HG03060 (cell line): ENCODE measurements around the gene PACS1.

Source experiments
- ATAC-seq: cut with Tn5 transposase; IDR thresholded peaks from one replicate; pipeline ENCODE4 v1.9.1; 2021; ENCODE audit warnings: low read depth, moderate number of reproducible peaks; ENCODE audit not compliant: unreplicated experiment

Gene PACS1

GRCh38 chr11:66281776-66282467 lies 211.8 kb downstream of the PACS1 start:
- no peak for ATAC-seq

GRCh38 chr11:66282468-66283455 lies 212.7 kb downstream of the PACS1 start:
- peak; percentile 62 for ATAC-seq

- no peak for ATAC-seq
These were observed 213.5 kb downstream of the PACS1 start for GRCh38 chr11:66283461-66284105.

GRCh38 chr11:66284526-66285078 lies 214.5 kb downstream of the PACS1 start:
- no peak for ATAC-seq

- ATAC-seq: no peak
These were observed 215.3 kb downstream of the PACS1 start for GRCh38 chr11:66285250-66285947.

- no peak for ATAC-seq
These were observed 216.6 kb downstream of the PACS1 start for GRCh38 chr11:66286699-66287098.

- ATAC-seq: no peak
These were observed 217.3 kb downstream of the PACS1 start for GRCh38 chr11:66287211-66287888.

- ATAC-seq: no peak
These were observed 218.0 kb downstream of the PACS1 start for GRCh38 chr11:66287889-66288670.

GRCh38 chr11:66288671-66289547 lies 218.8 kb downstream of the PACS1 start, which contains the start of gene YIF1A:
TSS of gene YIF1A (minus strand) at chr11:66289143. CDS start at chr11:66288985, 158 bp downstream.
- peak; percentile 85 for ATAC-seq

GRCh38 chr11:66289548-66290329 lies 219.7 kb downstream of the PACS1 start:
- peak; percentile 17 for ATAC-seq

- ATAC-seq: no peak
These were observed 220.2 kb downstream of the PACS1 start for GRCh38 chr11:66290330-66290621.

GRCh38 chr11:66291303-66291705 lies 221.2 kb downstream of the PACS1 start:
- ATAC-seq: no peak

- ATAC-seq: no peak
These were observed 221.9 kb downstream of the PACS1 start, which contains the start of gene TMEM151A for GRCh38 chr11:66291706-66292542. TSS of gene TMEM151A (plus strand) at chr11:66291894. CDS start at chr11:66292014, 120 bp downstream.

GRCh38 chr11:66292543-66293332 lies 222.7 kb downstream of the PACS1 start:
- ATAC-seq: no peak

- no peak for ATAC-seq
These were observed 223.3 kb downstream of the PACS1 start for GRCh38 chr11:66293352-66293751.
